GM12878 (cell line): ENCODE results near the gene CHTOP. TPM values are rescaled to one million over a fixed set of nuclear protein-coding genes. Genes with fewer than 3 reads are reported as not detected.
"Not testable (repeated sequence)": the region's sequence is repeated elsewhere in the genome, so short reads cannot be mapped to it uniquely, and the experiment has no call there.

ENCODE experiments used
- ATAC-seq: fragments of 200-7000 bp; cut with Tn5 transposase; 3 replicates; pipeline ENCODE4 v1.9.1; 2020; ENCODE audit warnings: mild to moderate bottlenecking, moderate library complexity
- BruUV-seq: library from RNA; stranded (reverse); fragments of 400-500 nt; replicated peaks from 2 replicates; lab custom pipeline; 2021; lab: Mats Ljungman, UMichigan
- CTCF ChIA-PET: fragments of 300-600 bp; sonication (Branson Sonifier 250); formaldehyde crosslinking; extraction: SDS; loops from one replicate; lab custom pipeline; 2021; ENCODE audit warnings: inconsistent platforms; lab: Yijun Ruan, JAX
- POLR2A ChIA-PET: fragments of 350-600 bp; formaldehyde crosslinking; extraction: SDS; loops from one replicate; lab custom pipeline; 2021; ENCODE audit warnings: inconsistent platforms; lab: Charles Lee
- RAD21 ChIA-PET: fragments of 300-600 bp; sonication (Branson Sonifier 250); formaldehyde crosslinking; loops from one replicate; lab custom pipeline; 2023; ENCODE audit warnings: antibody characterized with exemption; ENCODE audit not compliant: unreplicated experiment; lab: Charles Lee
- SMC1A ChIA-PET: fragments of 300-600 bp; sonication (Branson Sonifier 250); formaldehyde crosslinking; loops from one replicate; lab custom pipeline; 2023; ENCODE audit not compliant: unreplicated experiment, uncharacterized antibody; lab: Charles Lee
- DNase-seq: peaks from one replicate; pipeline ENCODE4 v3.0.0-alpha.2; 2011; ENCODE audit warnings: low read depth, low spot score
- FAIRE-seq: peaks from 3 replicates; lab custom pipeline; 2011; peaks lifted over from hg19 to GRCh38; lab: Jason Lieb, UNC
- H2AFZ ChIP-seq: 2 replicates; pipeline ENCODE4 v1.6.0; 2011; ENCODE audit warnings: low read depth, low read length, control low read depth; ENCODE audit not compliant: control insufficient read depth
- H3K27ac ChIP-seq: 2 replicates; pipeline ENCODE4 v1.5.1; 2011; ENCODE audit warnings: control low read depth; ENCODE audit not compliant: control insufficient read depth, insufficient read depth
- H3K27me3 ChIP-seq, 2 experiments: replicated peaks in 1 of 2; 2 replicates each; pipeline versions ENCODE4 v1.6.0 to v1.6.1; 2011; ENCODE audit warnings: low read length in 1 of 2; ENCODE audit not compliant: control insufficient read depth in 2 of 2, insufficient read depth in 2 of 2
- H3K36me3 ChIP-seq, 2 experiments: 2 replicates each; pipeline ENCODE4 v1.5.1; 2011; ENCODE audit warnings: low read length in 1 of 2; ENCODE audit not compliant: control insufficient read depth in 2 of 2, insufficient read depth in 2 of 2
- H3K4me1 ChIP-seq: 2 replicates; pipeline ENCODE4 v1.6.1; 2011; ENCODE audit warnings: mild to moderate bottlenecking, low read length, moderate library complexity, mixed read lengths; ENCODE audit not compliant: control insufficient read depth, insufficient read depth
- H3K4me2 ChIP-seq: 2 replicates; pipeline ENCODE4 v1.6.0; 2011; ENCODE audit warnings: control low read depth; ENCODE audit not compliant: control insufficient read depth, insufficient read depth
- H3K4me3 ChIP-seq: fragments of 200-600 bp; sonication (generic); 2 replicates; pipeline ENCODE4 v1.5.1; 2016
- H3K79me2 ChIP-seq: 2 replicates; pipeline ENCODE4 v1.6.0; 2011; ENCODE audit warnings: low read length; ENCODE audit not compliant: control insufficient read depth, insufficient read depth
- H3K9ac ChIP-seq: 2 replicates; pipeline ENCODE4 v1.8.0; 2011; ENCODE audit warnings: low read length, control low read depth, mixed read lengths; ENCODE audit not compliant: control insufficient read depth, insufficient read depth
- H3K9me3 ChIP-seq: replicated peaks from 3 replicates; pipeline ENCODE4 v1.5.1; 2011; ENCODE audit warnings: mild to moderate bottlenecking, low read length; ENCODE audit not compliant: control insufficient read depth, insufficient read depth
- H4K20me1 ChIP-seq: 2 replicates; pipeline ENCODE4 v1.6.0; 2011; ENCODE audit not compliant: control insufficient read depth, insufficient read depth
- HCFC1 ChIP-seq: fragments of 150-350 bp; IDR thresholded peaks from 2 replicates; pipeline ENCODE4 v1.6.1; 2014; ENCODE audit warnings: low read length
- WGBS: methylation state at CpG from one replicate; pipeline ENCODE4 v1.1.6; 2016; ENCODE audit warnings: low lambda C conversion rate; ENCODE audit not compliant: insufficient replicate concordance, insufficient coverage; ENCODE audit errors: missing lambda C conversion rate; 5-methylcytosine and 5-hydroxymethylcytosine counted together
- in situ Hi-C: fragments of 300-500 bp; cut with MboI; formaldehyde crosslinking; loops from 9 replicates; pipeline ENCODE4 v1.14.3; 2018; ENCODE audit warnings: mixed read lengths
- intact Hi-C: fragments of 100-400 bp; cut with micrococcal nuclease; formaldehyde crosslinking; loops from one replicate; pipeline ENCODE4 v1.14.2; 2022; ENCODE audit not compliant: unreplicated experiment
- polyA plus RNA-seq, 11 experiments: library from polyadenylated mRNA; depleted of rRNA in 4 of 11; unstranded in 6 of 11; stranded (reverse) in 5 of 11; fragments of >200 nt; fragmentation: Nextera tagmentation in 4 of 11; fragmentation: Illumina TruSeq in 1 of 11; extraction: Ambion mirVana in 4 of 11; extraction: Trizol in 1 of 11; gene quantifications; 1 replicate in 1 of 11; 2 replicates in 10 of 11; pipeline versions ENCODE4 v1.2.1 to v1.2.3, GENCODE V29; 2011 to 2016; ENCODE audit warnings: inconsistent platforms in 2 of 11, missing spikeins in 2 of 11, low read depth in 1 of 11
- total RNA-seq, 4 experiments: library from RNA; depleted of rRNA in 3 of 4; stranded (reverse); fragments of >200 nt in 3 of 4; fragmentation: Illumina TruSeq in 1 of 4; extraction: Trizol in 1 of 4; gene quantifications; 2 replicates each; pipeline versions ENCODE4 v1.2.1 to v1.2.3, GENCODE V29; 2013 to 2021

Gene CHTOP
- total and polyA plus RNA-seq, 10 of the 15 experiments (the other 5 are each of a cell fraction or from before 2014, with no cell fraction given) = 8.4 to 93.8 (median 52.3) TPM

- in situ Hi-C loops = no loop called here
- H3K79me2 ChIP-seq = peaks cover 30% of the 10 kb centered on the region
- DNase-seq = no peak
- no peak overlapping the region for H3K4me2 ChIP-seq
- ATAC-seq = no peak
- H2AFZ ChIP-seq = no peak overlapping the region
- CTCF ChIA-PET = interaction anchor here (1.0 to 1.7 kb wide), 4 partner anchors 61 to 128 kb away, joined by 3 to 6 read pairs (median 4); no protein-coding TSS in a partner anchor
- no peak overlapping the region for H3K9ac ChIP-seq
- no peaks in the 10 kb centered on the region for H4K20me1 ChIP-seq
- POLR2A ChIA-PET = no interaction called here
- no peak for TF ChIP-seq HCFC1
- H3K4me1 ChIP-seq = no peaks in the 10 kb centered on the region
- no peaks in the 10 kb centered on the region for H3K27me3 ChIP-seq
- 93% methylated on average over 3 of the region's 3 CpGs for WGBS
- no peak overlapping the region for H3K4me3 ChIP-seq
- SMC1A ChIA-PET = interaction anchor here (0.8 kb wide), 1 partner anchor 46 kb away, joined by 3 read pairs; no protein-coding TSS in a partner anchor
- BruUV-seq = no TSS peak
- no peak overlapping the region for H3K27ac ChIP-seq
- H3K36me3 ChIP-seq = peaks cover 5 to 57% of the 10 kb centered on the region in 2 experiments
- no peak for FAIRE-seq
- RAD21 ChIA-PET = no interaction called here
- intact Hi-C loops = no loop called here
- H3K9me3 ChIP-seq = no peaks in the 10 kb centered on the region
Measured at GRCh38 chr1:153639280-153639679, 5.4 kb downstream of the CHTOP start.

- RAD21 ChIA-PET, DNase-seq, H3K4me3 ChIP-seq, H3K4me1 ChIP-seq, ATAC-seq, BruUV-seq, in situ Hi-C loops, H2AFZ ChIP-seq, intact Hi-C loops, H3K9me3 ChIP-seq, H3K4me2 ChIP-seq, H3K27ac ChIP-seq, FAIRE-seq, H4K20me1 ChIP-seq, H3K27me3 ChIP-seq, H3K9ac ChIP-seq: not testable (repeated sequence)
- CTCF ChIA-PET = interaction anchor here (1.0 to 1.3 kb wide), 3 partner anchors 61 to 129 kb away, joined by 3 to 4 read pairs (median 3); no protein-coding TSS in a partner anchor
- SMC1A ChIA-PET = interaction anchor here (0.8 kb wide), 1 partner anchor 47 kb away, joined by 3 read pairs; no protein-coding TSS in a partner anchor
- 100% methylated on average over 5 of the region's 5 CpGs for WGBS
- POLR2A ChIA-PET = interaction anchor here (0.5 kb wide), 2 partner anchors 16 to 75 kb away, joined by 3 to 4 read pairs; no protein-coding TSS in a partner anchor
- H3K79me2 ChIP-seq = peaks cover 21% of the 10 kb centered on the region
- peaks cover 8 to 60% of the 10 kb centered on the region in 2 experiments for H3K36me3 ChIP-seq
Measured at GRCh38 chr1:153640213-153640612, 6.3 kb downstream of the CHTOP start.
